ENCODE measurements around the gene RDX.
"Not testable (repeated sequence)": the region's sequence is repeated elsewhere in the genome, so short reads cannot be mapped to it uniquely, and the experiment has no call there.

Gene RDX

DNA sequence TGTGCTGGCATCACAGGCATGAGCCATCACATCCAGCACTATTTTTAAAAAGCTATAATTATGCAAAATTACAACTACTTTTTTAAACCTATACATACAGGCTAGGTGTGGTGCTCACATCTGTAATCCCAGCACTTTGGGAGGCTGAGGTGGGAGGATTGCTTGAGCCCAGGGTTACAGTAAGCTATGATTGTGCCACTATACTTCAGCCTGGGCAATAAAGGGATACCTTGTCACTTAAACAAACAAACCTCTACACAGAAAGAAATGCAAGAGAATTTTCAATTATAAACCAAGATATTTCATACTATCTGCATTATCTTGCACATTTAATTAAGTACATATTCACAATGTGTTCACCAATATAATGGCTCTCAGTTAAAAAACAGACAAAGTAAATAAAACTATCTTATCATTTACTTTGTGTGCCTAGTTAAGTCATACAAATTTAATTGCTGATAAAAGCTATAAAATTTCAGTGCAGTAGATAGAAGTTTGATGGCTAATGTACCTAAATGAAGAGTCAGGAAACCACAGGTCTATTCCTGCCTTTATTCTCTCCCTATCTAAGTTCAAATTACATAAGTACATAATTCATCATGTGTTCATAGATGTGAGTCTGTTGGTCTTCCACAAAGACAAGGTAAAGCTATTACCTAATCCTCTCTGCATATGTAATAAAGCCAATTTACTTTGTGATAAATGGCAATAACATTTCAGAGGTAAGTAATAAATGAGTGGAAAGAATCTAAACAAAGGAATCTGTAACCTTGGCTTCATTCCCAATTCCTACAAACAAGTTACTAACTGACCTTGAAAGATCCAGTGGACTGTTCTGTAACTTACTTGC lies 9.0 kb upstream of the RDX start:
- DNase-seq (ENCODE audit: low read depth) = no peak

DNA sequence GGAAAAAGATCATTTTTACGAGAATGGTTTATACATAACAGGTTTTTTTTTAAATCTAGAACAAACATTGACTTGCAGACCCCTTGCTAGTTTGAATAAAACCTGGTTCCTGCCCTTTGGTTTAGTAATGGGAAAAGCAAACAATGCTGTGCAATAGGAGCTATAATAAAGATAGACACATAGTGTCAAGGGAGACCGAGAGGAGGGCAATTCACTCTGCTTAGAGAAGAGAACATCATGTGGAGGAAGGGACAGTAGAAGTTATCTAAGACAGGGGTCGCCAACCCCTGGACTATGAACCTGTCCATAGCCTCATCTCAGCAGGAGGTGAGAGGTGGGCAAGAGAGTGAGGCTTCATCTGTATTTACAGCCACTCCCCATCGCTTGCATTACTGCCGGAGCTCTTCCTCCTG lies 7.0 kb upstream of the RDX start:
- DNase-seq (ENCODE audit: low read depth) = no peak

GRCh38 chr11:110301577-110301976 lies 5.2 kb upstream of the RDX start:
- DNase-seq (ENCODE audit: low read depth) = no peak

GRCh38 chr11:110301032-110301431 lies 4.6 kb upstream of the RDX start:
- no peak for DNase-seq (ENCODE audit: low read depth)

DNA sequence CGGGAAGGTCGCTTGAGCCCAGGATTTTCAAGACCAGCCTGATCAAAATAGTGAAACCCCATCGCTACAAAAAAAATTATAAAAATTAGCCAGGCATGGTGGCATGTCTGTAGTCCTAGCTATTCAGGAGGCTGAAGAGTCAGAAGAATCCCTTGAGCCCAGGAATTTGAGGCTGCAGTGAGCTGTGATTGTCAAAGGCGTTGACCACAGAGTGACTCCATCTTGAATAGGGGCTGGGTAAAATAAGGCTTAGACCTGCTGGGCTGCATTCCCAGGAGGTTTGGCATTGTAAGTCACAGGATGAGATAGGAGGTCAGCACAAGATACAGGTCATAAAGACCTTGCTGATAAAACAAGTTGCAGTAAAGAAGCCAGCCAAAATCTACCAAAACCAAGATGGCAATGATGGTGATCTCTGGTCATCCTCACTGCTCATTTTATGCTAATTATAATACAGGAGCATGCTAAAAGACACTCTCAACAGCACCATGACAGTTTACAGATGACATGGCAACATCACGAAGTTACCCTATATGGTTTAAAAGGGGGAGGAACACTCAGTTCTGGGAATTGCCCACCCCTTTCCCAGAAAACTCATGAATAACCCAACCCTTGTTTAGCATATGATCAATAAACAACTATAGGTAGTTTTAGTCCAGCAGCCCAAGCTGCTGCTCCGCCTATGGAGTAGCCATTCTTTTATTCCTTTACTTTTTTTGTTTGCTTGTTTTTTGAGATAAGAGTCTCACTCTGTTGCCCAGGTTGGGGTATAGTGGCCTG lies 2.8 kb upstream of the RDX start:
- no peak for DNase-seq (ENCODE audit: low read depth)

- DNase-seq (ENCODE audit: low read depth) = no peak
These were observed 1.9 kb upstream of the RDX start for GRCh38 chr11:110298301-110298765.

DNA sequence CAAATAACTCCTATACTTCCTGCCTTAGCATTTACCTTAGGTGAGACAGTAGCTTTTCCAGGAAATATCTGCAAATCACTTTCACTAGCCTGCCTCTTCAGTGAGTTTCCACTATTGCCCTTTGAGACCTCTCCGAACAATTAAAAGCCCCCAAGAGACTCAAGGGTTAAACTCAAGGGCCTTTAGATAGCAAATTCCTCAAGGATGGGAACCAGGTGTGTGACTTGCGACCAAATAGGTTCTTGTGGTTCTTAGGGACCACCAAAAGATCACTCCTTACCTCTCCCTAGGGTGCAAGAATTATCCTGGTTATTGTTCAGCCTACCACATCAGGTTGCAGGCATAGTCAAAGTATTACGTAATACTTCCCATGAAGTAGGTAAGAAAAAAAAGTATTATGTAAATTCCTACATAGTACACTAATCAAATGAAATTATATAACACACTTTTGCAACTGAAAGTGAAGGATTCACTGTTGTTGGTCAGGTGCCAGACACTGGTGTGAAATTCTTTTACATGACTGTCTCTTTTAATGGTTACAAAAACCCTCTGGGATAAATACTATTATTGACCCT lies 1.4 kb upstream of the RDX start:
- no peak for DNase-seq (ENCODE audit: low read depth)

- DNase-seq (ENCODE audit: low read depth) = no peak
These were observed 787 bp upstream of the RDX start for GRCh38 chr11:110297076-110297725.

GRCh38 chr11:110295531-110296225 lies 736 bp downstream of the RDX start:
- DNase-seq (ENCODE audit: low read depth) = no peak

DNA sequence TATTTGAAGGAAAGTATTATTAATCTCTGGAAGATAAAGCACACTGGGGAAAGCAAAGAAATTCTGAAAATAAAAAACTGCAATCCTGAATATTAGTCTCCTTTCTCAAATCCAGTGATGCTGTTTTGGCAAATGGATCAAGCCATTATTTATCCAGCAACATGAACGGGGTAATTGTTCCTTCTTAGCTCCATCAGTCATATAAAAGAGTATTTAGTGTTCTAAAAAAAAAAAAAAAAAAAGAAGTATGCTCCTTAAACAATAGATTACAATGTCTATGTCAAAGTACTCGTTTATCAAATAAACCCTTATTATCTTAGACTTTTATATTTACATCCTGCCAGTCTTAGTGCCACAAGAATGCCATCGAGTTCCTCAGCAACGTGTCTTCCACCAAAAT lies 1.3 kb downstream of the RDX start:
- no peak for DNase-seq (ENCODE audit: low read depth)

DNA sequence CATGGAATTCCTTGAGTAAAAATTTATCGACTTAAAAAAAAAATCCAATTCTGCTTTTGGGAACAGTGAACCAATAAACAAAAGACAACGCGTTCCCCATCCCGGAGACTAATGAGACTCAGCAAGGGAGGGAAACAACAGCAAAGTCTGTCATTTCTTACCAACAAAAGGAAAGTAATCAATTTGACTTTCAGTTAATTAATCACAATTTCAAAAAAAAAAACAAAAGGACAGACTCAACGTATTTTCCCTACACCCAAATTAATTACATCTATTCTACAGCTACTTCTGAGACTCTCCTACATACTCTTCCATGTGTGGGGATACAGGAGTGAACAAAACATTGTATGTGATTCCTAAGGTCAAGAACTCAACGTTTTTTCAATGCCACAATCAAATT lies 1.9 kb downstream of the RDX start:
- no peak for DNase-seq (ENCODE audit: low read depth)

- no peak for DNase-seq (ENCODE audit: low read depth)
These were observed 3.0 kb downstream of the RDX start for GRCh38 chr11:110293389-110293788.

- not testable (repeated sequence) for DNase-seq (ENCODE audit: low read depth)
These were observed 4.3 kb downstream of the RDX start for GRCh38 chr11:110292146-110292545.

DNA sequence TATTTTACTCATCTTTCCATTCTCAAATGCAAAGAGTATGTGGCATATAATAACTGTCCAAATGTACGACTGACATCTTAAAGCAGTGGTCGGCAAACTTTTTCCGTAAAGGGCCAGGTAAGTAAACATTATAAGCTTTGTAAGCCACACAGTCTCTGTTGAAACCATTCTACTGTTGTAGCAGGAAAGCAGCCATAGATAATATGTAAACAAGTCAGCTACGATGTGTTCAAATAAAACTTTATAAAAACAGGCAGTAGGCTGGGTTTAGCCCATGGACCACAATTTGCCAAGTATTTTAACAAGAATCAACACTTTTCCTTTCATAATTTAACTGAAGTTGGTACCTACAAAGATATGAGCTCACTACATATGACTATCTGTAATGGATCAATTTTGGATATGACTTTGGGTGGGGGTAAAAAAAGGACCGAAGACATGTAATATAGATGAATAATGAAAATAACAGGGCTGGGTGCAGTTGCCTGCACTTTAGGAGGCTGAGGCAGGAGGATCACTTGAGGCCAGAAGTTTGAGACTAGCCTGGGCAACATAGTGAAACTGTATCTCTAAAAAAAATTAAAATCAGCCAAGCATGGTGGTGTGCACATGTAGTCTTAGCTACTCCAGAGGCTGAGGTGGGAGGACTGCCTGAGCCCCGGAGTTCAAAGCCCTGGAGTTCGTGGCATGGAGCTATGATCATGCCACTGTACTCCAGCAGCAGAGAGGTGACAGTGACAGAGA lies 5.7 kb downstream of the RDX start:
- DNase-seq (ENCODE audit: low read depth) = no peak

DNA sequence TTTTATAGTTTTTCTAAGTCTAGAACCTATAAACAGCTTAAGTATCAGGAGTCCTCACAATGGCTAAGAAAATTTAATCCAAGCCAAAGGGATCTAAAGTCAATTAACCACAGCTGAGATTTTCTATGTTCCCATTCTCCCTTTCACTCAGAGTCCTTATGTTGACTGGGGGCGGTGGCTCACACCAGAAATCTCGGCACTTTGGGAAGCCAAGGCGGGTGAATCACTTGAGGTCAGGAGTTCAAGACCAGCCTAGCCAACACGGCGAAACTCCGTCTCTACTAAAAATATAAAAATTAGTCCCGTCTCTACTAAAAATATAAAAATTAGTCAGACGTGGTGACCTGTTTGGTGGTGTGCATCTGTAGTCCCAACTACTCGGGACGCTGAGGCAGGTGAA lies 6.9 kb downstream of the RDX start:
- no peak for DNase-seq (ENCODE audit: low read depth)

DNA sequence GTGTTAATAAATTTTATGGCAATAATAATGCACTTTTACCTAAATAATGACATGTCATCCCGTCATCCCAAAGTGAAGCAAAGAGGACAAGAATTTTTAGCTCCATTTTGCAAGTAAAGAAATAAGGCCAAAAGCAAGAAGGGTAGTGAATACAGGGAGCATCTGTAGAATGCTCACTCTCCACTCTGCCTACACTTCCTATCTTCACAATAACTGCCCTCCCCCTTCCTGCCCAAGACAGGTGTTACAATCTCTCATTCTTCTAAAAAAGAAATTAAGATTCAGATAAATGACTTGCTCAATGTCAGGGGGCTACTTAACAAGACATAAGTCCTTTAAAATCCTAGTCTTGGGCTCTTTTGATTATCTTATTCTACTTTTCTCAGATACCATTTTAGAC lies 8.9 kb downstream of the RDX start:
- DNase-seq (ENCODE audit: low read depth) = no peak

- DNase-seq (ENCODE audit: low read depth) = no peak
These were observed 9.9 kb downstream of the RDX start for GRCh38 chr11:110286298-110287040.

DNA sequence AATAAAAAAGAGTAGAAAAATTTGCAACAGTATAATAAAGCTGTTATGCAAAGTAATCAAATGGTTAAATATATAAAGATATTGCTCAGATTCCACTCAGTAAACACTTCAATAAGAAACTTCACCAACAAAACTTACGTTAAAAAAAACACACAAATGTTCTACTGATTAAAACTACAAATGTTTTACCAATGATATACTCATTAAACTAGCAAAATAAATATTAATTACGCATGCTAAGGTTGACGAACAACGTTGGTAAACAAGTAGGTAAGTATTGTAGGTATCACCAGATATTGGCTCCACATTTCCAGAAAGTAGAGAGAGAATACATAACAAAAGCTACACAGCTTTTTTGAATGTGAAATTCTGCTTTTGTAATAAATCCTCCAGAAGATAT lies 12.6 kb downstream of the RDX start:
- no peak for DNase-seq (ENCODE audit: low read depth)

DNA sequence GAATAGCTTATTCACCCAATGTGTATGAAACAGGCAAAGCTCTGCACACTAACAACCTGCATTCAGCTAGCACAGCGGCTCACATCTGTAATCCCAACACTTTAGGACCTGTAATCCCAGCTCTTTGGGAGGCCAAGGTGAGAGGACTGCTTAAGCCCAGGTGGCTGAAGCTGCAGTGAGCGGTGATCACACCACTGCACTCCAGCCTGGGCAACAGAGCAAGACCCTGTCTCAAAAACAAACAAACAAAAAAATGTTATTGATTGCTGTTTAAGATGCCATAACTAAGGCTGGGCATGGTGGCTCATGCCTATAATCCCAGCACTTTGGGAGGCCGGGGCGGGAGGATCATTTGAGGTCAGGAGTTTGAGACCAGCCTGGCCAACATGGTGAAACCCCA lies 15.8 kb downstream of the RDX start:
- DNase-seq (ENCODE audit: low read depth) = not testable (repeated sequence)

- DNase-seq (ENCODE audit: low read depth) = no peak
These were observed 16.5 kb downstream of the RDX start for GRCh38 chr11:110279881-110280280.
